Inflammatory macrophage treated with lipopolysaccharide for 1 hour (primary cell): ENCODE measurements around the gene SMURF1.

ENCODE experiments used
- DNase-seq, 2 donors: peaks; one replicate each; pipeline ENCODE4 v3.0.0-alpha.2; 2020 to 2022

Gene SMURF1

GRCh38 chr7:99096124-99096887 lies 47.6 kb downstream of the SMURF1 start:
- no peak for DNase-seq

- DNase-seq, result no peak
These were observed 48.2 kb downstream of the SMURF1 start for GRCh38 chr7:99095698-99096097.

- peak in 1 of 2 donors; percentile 30 for DNase-seq
These were observed 49.5 kb downstream of the SMURF1 start for GRCh38 chr7:99094401-99094800.

- DNase-seq, result no peak
These were observed 51.7 kb downstream of the SMURF1 start for GRCh38 chr7:99092064-99092720.

- DNase-seq, result no peak
These were observed 53.0 kb downstream of the SMURF1 start for GRCh38 chr7:99090771-99091542.

- DNase-seq, result no peak
These were observed 53.8 kb downstream of the SMURF1 start for GRCh38 chr7:99089914-99090629.

- no peak for DNase-seq
These were observed 57.0 kb downstream of the SMURF1 start for GRCh38 chr7:99086944-99087343.

GRCh38 chr7:99086532-99086931 lies 57.4 kb downstream of the SMURF1 start:
- no peak for DNase-seq

- no peak for DNase-seq
These were observed 60.2 kb downstream of the SMURF1 start for GRCh38 chr7:99083733-99084132.

GRCh38 chr7:99083068-99083651 lies 60.7 kb downstream of the SMURF1 start:
- DNase-seq, result no peak

- DNase-seq, result no peak
These were observed 63.2 kb downstream of the SMURF1 start for GRCh38 chr7:99080679-99081078.

GRCh38 chr7:99079104-99079503 lies 64.8 kb downstream of the SMURF1 start:
- peak in 1 of 2 donors; percentile 8 for DNase-seq

GRCh38 chr7:99078416-99078815 lies 65.5 kb downstream of the SMURF1 start:
- no peak for DNase-seq

GRCh38 chr7:99076615-99077014 lies 67.3 kb downstream of the SMURF1 start:
- DNase-seq, result no peak

GRCh38 chr7:99073839-99074446 lies 70.0 kb downstream of the SMURF1 start:
- DNase-seq, result no peak

- no peak for DNase-seq
These were observed 71.8 kb downstream of the SMURF1 start for GRCh38 chr7:99072126-99072525.

- no peak for DNase-seq
These were observed 73.5 kb downstream of the SMURF1 start for GRCh38 chr7:99070361-99070760.

GRCh38 chr7:99061001-99061776 lies 82.7 kb downstream of the SMURF1 start:
- DNase-seq, result no peak

- no peak for DNase-seq
These were observed 89.1 kb downstream of the SMURF1 start for GRCh38 chr7:99054781-99055180.

GRCh38 chr7:99050971-99051370 lies 92.9 kb downstream of the SMURF1 start:
- DNase-seq, result no peak

- DNase-seq, result no peak
These were observed 96.3 kb downstream of the SMURF1 start for GRCh38 chr7:99047526-99048077.
